HG03378 (cell line): ENCODE results near the gene GPA33.

Source experiments
- ATAC-seq: cut with Tn5 transposase; IDR thresholded peaks from one replicate; pipeline ENCODE4 v1.9.1; 2021; ENCODE audit warnings: mild to moderate bottlenecking, moderate library complexity; ENCODE audit not compliant: unreplicated experiment

GPA33 gene

DNA sequence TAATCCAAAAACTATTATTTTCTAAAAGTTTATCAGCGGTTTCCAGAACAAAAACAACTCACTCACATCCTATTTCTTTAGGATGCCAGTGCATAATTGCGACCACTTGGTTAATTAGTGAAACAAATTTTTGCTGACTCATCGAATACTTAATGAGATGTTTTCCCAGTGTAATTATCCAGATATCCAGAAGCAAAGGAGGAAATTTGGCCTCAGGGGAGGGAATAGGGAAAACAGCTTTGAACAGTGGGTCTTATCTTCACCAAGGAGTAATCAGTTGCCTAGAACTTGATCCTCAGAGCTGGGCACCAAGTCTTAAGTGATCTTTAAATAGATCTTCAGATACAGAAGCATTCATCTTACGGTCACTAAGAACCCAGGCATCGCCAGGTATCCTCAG is 28.0 kb upstream of the GPA33 start:
- no peak for ATAC-seq

GRCh38 chr1:167117225-167117624 is 27.0 kb upstream of the GPA33 start:
- no peak for ATAC-seq

GRCh38 chr1:167116174-167116573 is 26.0 kb upstream of the GPA33 start:
- ATAC-seq = no peak

DNA sequence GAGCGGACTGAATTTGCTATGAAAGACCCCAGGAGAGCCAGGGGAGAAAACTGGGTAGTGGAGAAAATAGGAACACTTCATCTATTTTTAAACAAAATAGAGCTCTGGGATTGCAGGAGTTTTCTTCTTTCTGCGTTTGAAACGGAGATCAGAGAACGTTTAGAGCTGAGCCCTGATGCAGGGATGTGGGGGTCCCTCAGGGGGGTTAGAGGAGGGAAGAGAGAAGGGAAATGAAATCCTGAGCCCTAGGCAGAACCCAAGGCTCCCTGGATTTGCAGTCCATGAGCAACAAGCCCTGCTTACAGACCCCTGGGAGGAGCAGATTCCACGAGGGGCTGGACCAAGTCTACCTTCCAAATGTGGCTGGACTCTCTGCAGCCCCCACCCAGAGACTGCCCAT is 25.5 kb upstream of the GPA33 start:
- no peak for ATAC-seq

DNA sequence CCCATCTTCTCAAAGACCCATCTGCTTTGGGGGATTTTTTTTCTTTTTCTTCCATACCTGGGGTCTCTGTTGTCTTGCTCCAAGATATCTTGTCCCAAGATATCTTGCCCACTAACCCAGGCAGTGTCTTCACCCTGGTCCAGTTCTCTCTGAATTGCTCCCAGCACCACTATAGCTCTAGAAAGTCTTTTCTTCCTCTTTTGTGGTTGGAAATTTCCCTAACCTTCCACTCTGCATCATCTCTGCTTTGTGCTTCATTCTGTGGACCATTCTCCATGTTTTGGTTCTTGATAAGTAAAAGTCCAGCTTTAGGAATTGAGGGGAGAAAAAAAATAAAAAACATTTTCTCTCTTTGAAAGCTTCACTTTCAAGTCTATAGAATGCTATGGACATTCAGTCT is 24.5 kb upstream of the GPA33 start:
- ATAC-seq = no peak

- no peak for ATAC-seq
These were observed 21.9 kb upstream of the GPA33 start for GRCh38 chr1:167111868-167112709.

DNA sequence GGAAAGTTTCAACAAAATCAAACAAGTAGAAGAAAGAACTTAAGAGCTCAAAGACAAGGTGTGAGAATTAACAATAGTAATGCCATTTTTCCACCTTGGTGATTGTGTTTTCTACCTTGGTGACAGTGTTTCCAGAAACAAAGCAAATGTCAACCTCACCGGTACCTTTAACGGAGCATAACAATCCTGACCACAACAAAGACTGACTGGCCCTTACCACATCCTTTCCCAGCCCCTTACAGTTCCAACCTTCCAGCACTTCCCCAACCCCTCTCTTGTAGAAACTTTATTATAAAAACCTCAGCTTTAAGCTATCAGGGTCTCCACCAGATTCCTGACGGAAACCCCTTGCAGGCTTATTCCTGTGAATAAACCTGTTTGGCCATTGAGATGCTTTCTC is 20.4 kb upstream of the GPA33 start:
- peak; percentile 55 for ATAC-seq

- ATAC-seq = no peak
These were observed 18.9 kb upstream of the GPA33 start for GRCh38 chr1:167109125-167109524.

GRCh38 chr1:167107456-167107855 is 17.3 kb upstream of the GPA33 start:
- no peak for ATAC-seq

- no peak for ATAC-seq
These were observed 15.9 kb upstream of the GPA33 start for GRCh38 chr1:167106119-167106461.

DNA sequence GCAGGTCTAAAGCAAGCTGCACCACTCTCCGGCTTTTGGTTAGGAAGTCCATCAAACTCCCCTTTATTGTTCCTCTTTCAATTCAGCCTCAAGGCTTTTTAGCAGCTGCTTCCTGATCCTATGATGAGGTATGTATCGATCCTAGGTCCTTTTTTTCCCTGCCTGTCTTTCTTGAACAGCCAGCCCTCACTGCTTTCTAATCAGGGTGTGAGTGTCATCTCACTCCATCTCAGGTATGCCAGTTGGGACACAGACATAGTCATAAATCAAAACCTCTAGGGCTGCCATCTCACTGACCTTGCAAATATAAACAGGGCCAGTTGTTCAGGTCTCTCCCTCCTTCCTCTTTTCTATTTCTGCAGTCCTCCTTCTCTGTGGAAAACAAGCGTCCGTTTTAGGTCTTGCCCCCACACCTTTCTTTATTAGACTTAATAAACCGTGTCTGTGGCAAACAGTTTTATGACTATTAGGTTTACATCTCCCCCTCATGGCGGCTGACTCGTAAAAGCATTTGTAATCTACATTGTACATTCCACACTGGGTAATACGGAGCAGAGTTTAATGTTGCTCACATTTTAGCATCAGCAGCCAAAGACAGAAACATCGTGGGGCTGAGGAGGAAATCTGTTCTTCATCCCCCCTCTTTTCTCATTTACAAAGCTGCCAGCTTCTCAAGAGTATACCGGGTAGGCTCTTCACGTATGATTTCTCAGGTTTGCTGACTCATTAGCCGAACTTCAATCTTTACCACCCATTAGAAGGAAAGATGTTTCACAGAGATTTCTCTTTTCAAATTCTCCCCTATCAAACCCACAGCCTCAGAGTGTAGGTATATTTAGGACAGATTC is 15.3 kb upstream of the GPA33 start:
- no peak for ATAC-seq

DNA sequence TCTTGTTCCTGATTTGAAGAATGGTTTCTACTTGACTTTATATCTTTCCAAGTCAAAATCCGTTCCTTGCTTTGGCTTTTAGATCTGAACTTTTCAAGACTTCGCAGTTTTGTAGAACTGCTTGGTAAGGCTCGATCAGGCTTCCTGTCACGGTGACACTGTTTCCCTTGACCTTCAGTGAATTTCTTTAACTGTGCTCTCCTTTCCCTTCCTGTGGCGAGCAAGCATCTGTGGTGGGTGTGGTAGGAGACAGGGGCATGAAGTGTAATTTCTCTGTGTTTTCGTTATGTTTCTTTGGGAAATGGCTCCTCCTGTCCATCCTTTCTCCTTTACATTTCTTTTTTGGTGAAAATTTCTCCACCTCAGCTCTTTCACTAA is 14.1 kb upstream of the GPA33 start:
- ATAC-seq = no peak

DNA sequence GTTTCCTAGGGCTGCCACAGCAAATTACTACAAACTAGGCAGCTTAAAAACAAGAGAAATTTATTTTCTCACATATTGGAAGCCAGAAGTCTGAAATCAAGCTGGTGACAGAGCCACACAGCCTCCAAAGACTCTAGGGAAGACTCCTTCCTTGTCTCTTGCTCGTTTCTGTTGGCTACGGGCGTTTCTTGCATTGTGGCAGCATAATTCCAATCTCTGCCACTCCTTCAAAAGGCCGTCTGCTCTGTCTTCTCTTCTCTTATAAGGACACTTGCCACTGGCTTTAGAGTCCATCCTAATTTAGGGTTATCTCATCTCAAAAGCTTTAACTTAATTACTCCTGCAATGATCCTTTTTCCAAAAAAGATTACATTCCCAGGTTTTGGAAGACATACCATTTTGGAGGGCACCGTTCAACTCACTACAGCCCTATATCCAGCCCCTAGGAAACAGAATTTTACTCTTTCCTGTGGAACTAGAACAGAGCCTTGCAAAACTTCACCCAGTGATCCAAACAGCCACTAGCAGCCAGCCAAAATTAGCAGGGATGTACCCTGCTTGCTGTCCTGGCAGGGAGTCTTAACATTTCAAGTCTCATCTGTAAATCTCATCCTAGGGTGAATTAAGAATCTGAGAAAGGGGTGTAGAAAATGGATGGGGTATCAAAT is 12.9 kb upstream of the GPA33 start:
- no peak for ATAC-seq

- no peak for ATAC-seq
These were observed 11.6 kb upstream of the GPA33 start for GRCh38 chr1:167101754-167102153.

GRCh38 chr1:167100730-167101129 is 10.6 kb upstream of the GPA33 start:
- ATAC-seq = no peak

- no peak for ATAC-seq
These were observed 9.7 kb upstream of the GPA33 start for GRCh38 chr1:167099851-167100250.

- ATAC-seq = no peak
These were observed 5.2 kb upstream of the GPA33 start for GRCh38 chr1:167095368-167095767.

- ATAC-seq = no peak
These were observed 4.5 kb upstream of the GPA33 start for GRCh38 chr1:167094690-167095089.

DNA sequence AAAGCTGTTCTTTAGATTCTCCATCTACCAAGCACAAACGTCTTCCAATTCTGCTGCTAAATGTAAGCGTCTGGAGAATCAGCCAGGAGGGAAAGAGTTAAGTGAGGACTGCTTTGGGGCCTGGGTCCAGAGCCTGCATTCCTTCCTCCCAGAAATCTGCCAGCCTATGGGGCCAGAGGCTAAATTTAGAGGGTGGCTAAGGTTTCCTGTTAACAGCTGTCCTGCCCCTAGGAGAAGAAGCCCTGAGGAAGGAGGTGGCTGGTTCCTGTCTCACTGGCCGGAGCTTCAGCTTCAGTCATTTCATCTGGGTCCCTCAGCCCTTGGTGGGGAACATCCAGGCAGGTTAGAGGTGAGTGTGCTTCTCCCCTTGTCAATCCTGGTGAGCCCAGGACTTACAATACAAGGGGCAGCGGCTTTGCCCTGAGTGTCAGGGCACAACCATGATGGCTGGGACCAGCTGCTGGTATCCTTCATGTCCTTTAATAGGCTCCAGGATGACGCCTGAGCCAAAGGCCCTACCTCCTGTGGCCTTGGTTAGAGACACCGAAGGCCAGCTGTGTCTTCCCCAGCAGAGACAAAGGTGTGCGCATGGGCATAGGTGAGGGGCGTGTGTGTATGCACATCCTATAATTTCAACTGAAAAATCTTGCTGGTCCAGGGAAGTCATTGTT is 3.8 kb upstream of the GPA33 start, which contains the start of gene STYXL2:
Gene STYXL2, plus strand, starts transcription at position 230 of the 671 bp plus-strand sequence. CDS start 775 bp downstream, outside the sequence.
- no peak for ATAC-seq

DNA sequence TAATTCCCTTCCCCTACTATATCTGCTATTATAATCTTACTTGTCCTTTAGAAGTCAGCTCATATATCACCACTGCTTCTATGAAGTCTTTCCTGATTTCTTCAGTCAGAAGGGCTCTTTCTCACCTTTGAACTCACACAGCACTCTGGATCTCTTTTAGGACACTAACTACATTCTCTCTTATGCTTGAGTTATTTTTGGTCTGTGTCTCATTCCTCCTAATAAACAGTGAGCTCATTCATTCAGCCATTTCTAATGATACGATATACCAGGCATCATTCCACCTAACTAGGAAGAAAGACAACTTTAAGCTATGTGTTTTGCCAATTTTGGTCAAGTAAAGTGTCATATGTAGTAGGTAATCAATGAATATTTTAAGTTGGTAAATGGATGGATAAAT is 2.5 kb upstream of the GPA33 start:
- ATAC-seq = no peak

DNA sequence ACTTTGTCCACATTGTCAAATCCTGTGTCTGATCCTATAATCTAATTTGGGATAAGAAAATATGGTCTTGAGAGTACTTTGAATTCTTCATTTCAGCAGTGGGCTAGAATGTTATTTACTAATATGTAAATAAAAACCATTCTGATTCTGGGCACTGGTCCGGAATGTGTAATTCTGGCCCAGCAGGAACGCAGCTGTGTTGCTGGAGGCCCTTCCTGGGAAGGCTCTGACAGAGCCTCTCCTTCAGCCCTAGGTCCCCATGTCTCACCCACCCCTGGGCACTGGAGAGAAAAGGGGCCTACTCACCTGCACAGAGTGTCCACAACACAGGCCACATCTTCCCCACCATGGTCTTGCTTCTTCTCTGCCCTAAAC is 251 bp downstream of the GPA33 start:
- ATAC-seq = no peak
